NCI-H345 treated with DMSO at 0.1 percent for 48 hours (cell line): ENCODE results near the gene ANO1.

Experiments used
- DNase-seq: peaks from one replicate; lab custom pipeline; 2025; ENCODE audit not compliant: unreplicated experiment; lab: John Stamatoyannopoulos, UW

The ANO1 gene

GRCh38 chr11:70133771-70134335 lies 55.7 kb downstream of the ANO1 start:
- no peak for DNase-seq

GRCh38 chr11:70134490-70134889 lies 56.4 kb downstream of the ANO1 start:
- no peak for DNase-seq

- DNase-seq = no peak
Observed at GRCh38 chr11:70135142-70135541, 57.0 kb downstream of the ANO1 start.

DNA sequence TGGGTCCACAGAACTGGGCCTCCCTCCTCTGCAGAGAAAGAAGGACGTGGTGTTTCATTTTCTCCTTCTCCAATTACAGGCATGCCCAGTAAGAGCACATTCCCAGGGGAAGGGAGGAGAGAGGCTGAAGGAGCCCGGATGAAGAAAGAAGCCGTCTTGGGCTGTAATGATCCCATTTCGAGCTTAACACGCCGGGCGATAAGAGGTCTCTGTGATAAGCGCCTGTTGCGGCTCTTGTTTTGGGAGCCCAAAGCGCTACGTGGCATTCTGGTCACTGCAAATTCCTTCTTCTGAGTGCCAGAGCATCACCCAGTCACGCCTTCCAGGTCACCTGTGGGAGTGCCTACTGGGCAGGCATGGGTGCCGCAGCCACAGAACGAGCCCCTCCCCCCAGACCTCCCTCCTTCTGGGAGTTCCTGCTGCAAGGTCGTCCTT lies 57.5 kb downstream of the ANO1 start:
- no peak for DNase-seq

GRCh38 chr11:70137383-70137782 lies 59.3 kb downstream of the ANO1 start:
- DNase-seq = no peak

DNA sequence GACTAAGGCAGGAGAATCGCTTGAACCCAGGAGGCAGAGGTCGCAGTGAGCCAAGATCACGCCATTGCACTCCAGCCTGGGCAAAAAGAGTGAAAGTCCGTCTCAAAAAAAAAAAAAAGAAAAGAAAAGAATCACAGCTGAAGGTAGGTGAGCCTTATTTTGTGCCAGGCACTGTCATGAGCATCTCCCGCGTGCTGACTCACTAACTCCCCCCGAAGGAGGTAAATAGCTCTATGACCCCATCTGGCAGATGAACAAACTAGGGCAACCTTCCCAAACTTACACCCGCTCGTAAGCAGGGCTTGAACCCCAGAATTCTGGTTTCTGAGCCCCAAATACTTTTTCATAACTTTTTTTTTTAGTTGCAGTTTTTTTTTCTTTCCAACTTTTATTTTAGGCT lies 60.3 kb downstream of the ANO1 start:
- DNase-seq = no peak

DNA sequence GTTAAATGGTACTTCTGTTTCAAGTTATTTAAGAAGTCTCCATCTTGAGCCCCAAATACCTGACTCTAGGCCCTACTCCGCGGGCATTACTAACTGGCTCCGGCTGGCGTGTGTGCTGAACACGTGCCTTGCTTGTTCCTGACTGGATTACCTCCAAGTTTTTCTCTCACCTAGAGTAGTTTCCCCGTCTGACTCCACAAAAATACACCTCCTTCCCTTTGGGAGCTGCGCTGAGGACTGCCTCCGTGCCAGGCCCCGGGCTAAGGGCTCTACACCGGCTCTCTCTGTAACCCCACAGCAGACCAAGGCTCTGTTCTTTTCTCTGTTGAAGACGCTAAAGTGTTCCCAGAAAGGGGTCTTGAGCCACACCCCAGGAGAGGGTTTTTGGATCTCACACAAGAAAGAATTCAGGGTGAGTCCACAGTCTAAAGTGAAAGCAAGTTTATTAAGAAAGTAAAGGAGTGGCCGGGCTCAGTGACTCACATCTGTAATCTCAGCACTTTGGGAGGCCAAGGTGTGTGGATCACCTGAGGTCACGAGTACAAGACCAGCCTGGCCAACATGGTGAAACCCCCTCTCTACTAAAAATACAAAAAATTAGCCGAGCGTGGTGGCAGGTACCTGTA lies 61.8 kb downstream of the ANO1 start:
- DNase-seq = no peak

- no peak for DNase-seq
Observed at GRCh38 chr11:70140711-70141485, 62.8 kb downstream of the ANO1 start.

DNA sequence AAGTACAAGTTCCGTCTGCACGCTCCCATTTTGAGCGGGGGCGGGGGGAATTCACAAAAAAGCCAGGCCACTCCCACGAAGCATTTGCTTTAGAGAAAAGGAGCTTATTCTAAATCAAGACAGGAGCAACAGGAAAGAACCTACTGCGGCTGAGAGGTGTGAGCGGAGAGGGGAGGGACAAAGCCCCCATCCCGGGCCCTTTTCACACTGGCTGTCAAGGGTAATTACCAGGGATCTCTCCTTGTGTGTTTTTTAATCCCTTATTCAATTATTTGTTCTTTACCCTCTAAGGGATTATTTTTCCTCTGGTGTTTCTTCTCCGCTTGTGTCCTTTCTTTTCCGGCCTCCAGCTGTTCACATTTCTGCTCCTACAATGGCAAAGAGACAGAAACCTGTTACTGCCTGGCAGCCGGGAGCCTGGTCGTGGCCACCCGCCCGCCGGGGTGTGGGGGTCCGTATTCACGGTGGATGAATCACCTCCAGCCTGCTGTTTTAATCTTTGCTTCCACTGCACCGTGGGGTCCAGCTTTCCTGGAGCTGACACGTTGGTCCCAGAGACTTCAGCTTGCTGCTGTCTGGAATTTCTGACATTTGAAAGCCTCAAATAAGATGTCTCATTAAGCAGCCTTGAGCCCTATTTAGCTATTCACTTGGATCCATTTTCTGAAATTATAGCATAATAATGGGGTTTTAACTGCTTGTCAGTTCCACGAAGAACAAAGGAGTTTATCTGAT lies 63.5 kb downstream of the ANO1 start:
- DNase-seq = peak; percentile 79

GRCh38 chr11:70142221-70142875 lies 64.2 kb downstream of the ANO1 start:
- DNase-seq = peak; percentile 65

DNA sequence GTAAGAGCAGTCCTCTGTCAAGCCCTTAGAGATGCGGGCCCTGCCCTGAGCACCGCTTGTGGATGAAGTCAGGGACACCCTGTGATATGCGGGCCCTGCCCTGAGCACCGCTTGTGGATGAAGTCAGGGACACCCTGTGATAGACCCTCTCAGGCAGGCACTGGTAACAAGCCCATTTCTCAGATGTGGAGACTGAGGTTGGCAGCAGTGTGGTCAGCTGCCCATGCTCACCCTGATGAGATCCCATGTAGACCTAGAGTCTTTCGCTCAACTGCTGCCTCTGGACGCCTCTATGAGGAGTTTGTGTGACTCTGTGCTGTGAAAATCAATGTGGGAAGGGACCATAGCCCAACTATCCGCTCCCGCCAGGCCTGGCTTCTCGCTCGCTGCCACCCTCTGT lies 66.1 kb downstream of the ANO1 start:
- DNase-seq = no peak

GRCh38 chr11:70145071-70145470 lies 67.0 kb downstream of the ANO1 start:
- no peak for DNase-seq

DNA sequence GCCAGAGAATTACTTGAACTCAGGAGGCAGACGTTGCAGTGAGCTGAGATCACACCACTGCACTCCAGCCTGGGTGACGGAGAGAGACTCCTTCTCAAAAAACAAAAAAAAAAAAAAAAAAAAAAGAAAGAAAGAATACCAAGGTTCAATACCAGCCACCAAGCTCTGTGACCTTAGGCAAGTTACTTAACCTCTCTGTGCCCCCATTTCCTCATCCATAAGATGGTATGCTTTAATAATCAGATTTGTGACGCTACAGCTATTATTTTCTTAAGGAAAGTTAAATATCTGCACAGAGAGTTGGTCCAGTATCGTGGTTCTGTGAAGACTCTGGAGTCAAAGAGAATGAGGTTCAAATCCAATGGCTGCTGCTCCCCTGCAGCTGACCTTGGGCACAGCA lies 67.7 kb downstream of the ANO1 start:
- DNase-seq = no peak

GRCh38 chr11:70146299-70146698 lies 68.2 kb downstream of the ANO1 start:
- no peak for DNase-seq

DNA sequence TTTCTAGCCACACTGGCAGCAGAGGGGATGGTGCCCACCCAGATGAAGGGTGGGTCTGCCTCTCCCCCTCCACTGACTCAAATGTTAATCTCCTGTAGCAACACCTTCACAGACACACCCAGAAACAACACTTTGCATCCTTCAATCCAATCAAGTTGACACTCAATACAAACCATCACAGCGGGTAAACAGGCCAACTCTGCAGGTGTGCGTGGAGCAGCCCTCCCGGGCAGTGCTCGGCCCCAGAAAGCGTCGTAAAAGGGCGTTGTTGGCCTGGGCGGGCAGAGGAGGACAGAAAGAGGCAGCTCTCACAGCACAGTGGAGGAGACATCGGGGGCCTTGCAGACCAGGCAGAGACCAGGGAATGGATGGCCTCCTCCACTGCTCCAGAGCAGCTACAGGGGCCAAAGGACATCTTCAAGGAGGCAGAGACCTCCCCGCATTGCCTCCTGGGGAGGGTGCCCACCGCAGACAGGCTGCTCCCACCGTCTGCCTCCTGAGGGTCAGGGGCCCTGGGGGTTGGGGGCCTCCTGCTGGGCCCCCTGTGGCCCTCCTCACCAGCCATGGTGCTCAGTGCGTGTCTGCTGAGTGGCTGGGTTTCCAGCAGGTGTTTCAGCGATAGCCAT lies 68.9 kb downstream of the ANO1 start:
- peak; percentile 59 for DNase-seq

DNA sequence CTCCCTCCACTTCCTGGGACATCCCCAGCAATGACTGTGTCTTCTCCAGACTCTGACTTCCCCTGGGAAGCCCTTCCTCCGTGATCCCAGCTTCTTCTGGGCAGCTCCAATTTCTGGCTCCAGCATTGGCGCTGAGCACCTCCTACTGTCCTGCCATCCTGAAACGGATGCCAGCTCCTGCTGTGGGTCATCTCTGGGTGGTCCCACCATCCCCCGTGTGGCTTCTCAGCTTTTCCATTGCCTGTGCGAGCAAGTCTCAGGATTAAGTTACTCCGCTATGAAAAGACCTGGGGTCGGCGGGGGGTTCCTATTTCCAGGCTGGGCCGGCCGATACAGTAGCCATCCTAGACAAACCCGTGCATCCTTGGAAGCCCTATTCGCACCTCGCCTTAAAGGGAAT lies 69.6 kb downstream of the ANO1 start:
- DNase-seq = no peak

- DNase-seq = no peak
Observed at GRCh38 chr11:70151671-70152070, 73.6 kb downstream of the ANO1 start.

- DNase-seq = no peak
Observed at GRCh38 chr11:70153133-70153727, 75.1 kb downstream of the ANO1 start.

- DNase-seq = no peak
Observed at GRCh38 chr11:70155386-70155785, 77.3 kb downstream of the ANO1 start.

DNA sequence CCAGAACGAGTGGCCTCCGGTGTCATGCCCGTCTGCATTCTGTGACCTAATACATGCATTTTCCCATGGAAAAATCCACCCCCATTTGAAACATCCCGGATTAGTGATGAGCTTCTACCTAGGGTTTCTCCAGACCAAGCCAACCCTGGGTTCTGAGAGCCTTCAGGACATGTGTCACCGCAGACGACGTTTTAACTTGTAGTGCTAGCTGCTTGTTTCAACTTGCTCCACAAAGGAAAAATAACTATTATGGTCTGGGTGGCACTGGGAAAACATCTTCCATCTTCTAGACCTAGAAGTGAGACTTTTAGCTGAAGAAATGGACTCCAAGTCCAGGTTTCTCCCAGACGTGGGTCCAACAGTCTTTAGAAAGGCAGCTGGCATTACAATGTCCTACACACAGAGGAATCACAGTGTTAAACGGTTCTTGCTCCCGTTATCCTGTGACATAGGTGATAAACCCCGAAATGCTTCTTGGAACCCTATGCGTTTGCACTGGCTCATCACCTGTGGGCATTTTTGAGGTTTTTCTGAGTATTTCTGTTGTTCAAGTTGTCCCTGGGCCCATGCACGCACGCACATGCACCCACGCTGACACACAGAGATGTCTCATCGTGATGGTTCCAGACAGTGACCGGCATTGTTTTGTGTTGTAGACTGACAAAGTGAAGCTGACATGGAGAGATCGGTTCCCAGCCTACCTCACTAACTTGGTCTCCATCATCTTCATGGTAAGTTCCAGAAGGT lies 78.3 kb downstream of the ANO1 start:
- no peak for DNase-seq
